ENCODE results near the gene PFDN2. TPM values are rescaled to one million over a fixed set of nuclear protein-coding genes. Genes with fewer than 3 reads are reported as not detected.

Gene PFDN2
- polyA plus RNA-seq (2013, experiment 1 of 4): 96.0 TPM
- polyA plus RNA-seq (2013, experiment 2 of 4): 77.8 TPM
- polyA plus RNA-seq (2013, experiment 3 of 4): 87.6 TPM
- 99.7 TPM for polyA plus RNA-seq (2013, experiment 4 of 4)

GRCh38 chr1:161117759-161118581 is at the start of gene PFDN2, which contains the start of gene NIT1:
Gene PFDN2, minus strand, starts transcription at chr1:161118037. Its CDS starts 11 bp downstream, at chr1:161118026.
Gene NIT1, plus strand, starts transcription at chr1:161118105. Its CDS starts 72 bp downstream, at chr1:161118177.
- 0% methylated on average over 58 of the region's 58 CpGs for WGBS, 2 experiments
- Histone ChIP-seq H3K27ac (ENCODE audit: insufficient read depth, low read depth, low read length, poor library complexity, severe bottlenecking) (peak within 1 kb of the TSS; percentile 79), H3K4me3 (ENCODE audit: insufficient read depth, low read depth, low read length) (peak within 1 kb of the TSS; percentile 81), H3K4me1 (ENCODE audit: control insufficient read depth, insufficient read depth, low read length) (peaks cover 12% of the 10 kb centered on the region), H3K27me3 (ENCODE audit: control insufficient read depth, insufficient read depth, low read length, poor library complexity, severe bottlenecking) (no peaks in the 10 kb centered on the region), H3K9me3 (ENCODE audit: control insufficient read depth, low read length) (no peaks in the 10 kb centered on the region), H3K36me3 (ENCODE audit: control insufficient read depth, insufficient read depth, low read length) (peaks cover 31% of the 10 kb centered on the region)

- Histone ChIP-seq H3K4me3 (ENCODE audit: insufficient read depth, low read depth, low read length) (peak overlapping the region; percentile 90), H3K27me3 (ENCODE audit: control insufficient read depth, insufficient read depth, low read length, poor library complexity, severe bottlenecking) (no peaks in the 10 kb centered on the region), H3K36me3 (ENCODE audit: control insufficient read depth, insufficient read depth, low read length) (peaks cover 20% of the 10 kb centered on the region), H3K9me3 (ENCODE audit: control insufficient read depth, low read length) (no peaks in the 10 kb centered on the region), H3K27ac (ENCODE audit: insufficient read depth, low read depth, low read length, poor library complexity, severe bottlenecking) (peak overlapping the region; percentile 92), H3K4me1 (ENCODE audit: control insufficient read depth, insufficient read depth, low read length) (no peaks in the 10 kb centered on the region)
- WGBS, 2 experiments: 9% methylated on average over 33 of the region's 33 CpGs
Measured at GRCh38 chr1:161166669-161167548, 49.1 kb upstream of the PFDN2 start.

GRCh38 chr1:161165742-161166668 is 48.2 kb upstream of the PFDN2 start, which contains the start of gene PPOX:
Gene PPOX, plus strand, starts transcription at chr1:161166426. Its CDS starts 422 bp downstream, at chr1:161166848.
- H3K4me3 ChIP-seq (ENCODE audit: insufficient read depth, low read depth, low read length): peak within 1 kb of the TSS; percentile 90
- 0% methylated on average over 54 of the region's 54 CpGs for WGBS, 2 experiments
- H3K27ac ChIP-seq (ENCODE audit: insufficient read depth, low read depth, low read length, poor library complexity, severe bottlenecking): peak within 1 kb of the TSS; percentile 92
- peaks cover 18% of the 10 kb centered on the region for H3K36me3 ChIP-seq (ENCODE audit: control insufficient read depth, insufficient read depth, low read length)
- H3K27me3 ChIP-seq (ENCODE audit: control insufficient read depth, insufficient read depth, low read length, poor library complexity, severe bottlenecking): no peaks in the 10 kb centered on the region
- no peaks in the 10 kb centered on the region for H3K9me3 ChIP-seq (ENCODE audit: control insufficient read depth, low read length)
- H3K4me1 ChIP-seq (ENCODE audit: control insufficient read depth, insufficient read depth, low read length): no peaks in the 10 kb centered on the region

GRCh38 chr1:161164901-161165610 is 47.2 kb upstream of the PFDN2 start:
- H3K4me1 ChIP-seq (ENCODE audit: control insufficient read depth, insufficient read depth, low read length): no peaks in the 10 kb centered on the region
- peak overlapping the region; percentile 92 for H3K27ac ChIP-seq (ENCODE audit: insufficient read depth, low read depth, low read length, poor library complexity, severe bottlenecking)
- H3K9me3 ChIP-seq (ENCODE audit: control insufficient read depth, low read length): no peaks in the 10 kb centered on the region
- H3K4me3 ChIP-seq (ENCODE audit: insufficient read depth, low read depth, low read length): peak overlapping the region; percentile 90
- peaks cover 18% of the 10 kb centered on the region for H3K36me3 ChIP-seq (ENCODE audit: control insufficient read depth, insufficient read depth, low read length)
- H3K27me3 ChIP-seq (ENCODE audit: control insufficient read depth, insufficient read depth, low read length, poor library complexity, severe bottlenecking): no peaks in the 10 kb centered on the region
- 92% methylated on average over 11 of the region's 14 CpGs for WGBS, 2 experiments

GRCh38 chr1:161163793-161164192 is 46.0 kb upstream of the PFDN2 start:
- no peak overlapping the region for H3K4me3 ChIP-seq (ENCODE audit: insufficient read depth, low read depth, low read length)
- 96% methylated on average over 5 of the region's 5 CpGs for WGBS, 2 experiments
- H3K9me3 ChIP-seq (ENCODE audit: control insufficient read depth, low read length): no peaks in the 10 kb centered on the region
- no peak overlapping the region for H3K27ac ChIP-seq (ENCODE audit: insufficient read depth, low read depth, low read length, poor library complexity, severe bottlenecking)
- no peaks in the 10 kb centered on the region for H3K4me1 ChIP-seq (ENCODE audit: control insufficient read depth, insufficient read depth, low read length)
- no peaks in the 10 kb centered on the region for H3K27me3 ChIP-seq (ENCODE audit: control insufficient read depth, insufficient read depth, low read length, poor library complexity, severe bottlenecking)
- H3K36me3 ChIP-seq (ENCODE audit: control insufficient read depth, insufficient read depth, low read length): peaks cover 18% of the 10 kb centered on the region

GRCh38 chr1:161162806-161163205 is 45.0 kb upstream of the PFDN2 start:
- Histone ChIP-seq H3K27ac (ENCODE audit: insufficient read depth, low read depth, low read length, poor library complexity, severe bottlenecking) (no peak overlapping the region), H3K4me3 (ENCODE audit: insufficient read depth, low read depth, low read length) (no peak overlapping the region), H3K27me3 (ENCODE audit: control insufficient read depth, insufficient read depth, low read length, poor library complexity, severe bottlenecking) (no peaks in the 10 kb centered on the region), H3K9me3 (ENCODE audit: control insufficient read depth, low read length) (no peaks in the 10 kb centered on the region), H3K36me3 (ENCODE audit: control insufficient read depth, insufficient read depth, low read length) (peaks cover 25% of the 10 kb centered on the region), H3K4me1 (ENCODE audit: control insufficient read depth, insufficient read depth, low read length) (no peaks in the 10 kb centered on the region)
- WGBS, 2 experiments: 94% methylated on average over 9 to 10 of the region's 10 CpGs

GRCh38 chr1:161162052-161162451 is 44.2 kb upstream of the PFDN2 start:
- no peak overlapping the region for H3K4me3 ChIP-seq (ENCODE audit: insufficient read depth, low read depth, low read length)
- H3K27me3 ChIP-seq (ENCODE audit: control insufficient read depth, insufficient read depth, low read length, poor library complexity, severe bottlenecking): no peaks in the 10 kb centered on the region
- H3K9me3 ChIP-seq (ENCODE audit: control insufficient read depth, low read length): no peaks in the 10 kb centered on the region
- H3K27ac ChIP-seq (ENCODE audit: insufficient read depth, low read depth, low read length, poor library complexity, severe bottlenecking): no peak overlapping the region
- no peaks in the 10 kb centered on the region for H3K4me1 ChIP-seq (ENCODE audit: control insufficient read depth, insufficient read depth, low read length)
- WGBS, 2 experiments: 92 to 94% methylated on average over 7 of the region's 7 CpGs
- peaks cover 28% of the 10 kb centered on the region for H3K36me3 ChIP-seq (ENCODE audit: control insufficient read depth, insufficient read depth, low read length)

- Histone ChIP-seq H3K36me3 (ENCODE audit: control insufficient read depth, insufficient read depth, low read length) (peaks cover 28% of the 10 kb centered on the region), H3K4me3 (ENCODE audit: insufficient read depth, low read depth, low read length) (no peak overlapping the region)
Measured at GRCh38 chr1:161161652-161162051, 43.8 kb upstream of the PFDN2 start.

GRCh38 chr1:161160671-161161145 is 42.9 kb upstream of the PFDN2 start:
- H3K4me3 ChIP-seq (ENCODE audit: insufficient read depth, low read depth, low read length): no peak overlapping the region
- 96 to 97% methylated on average over 22 of the region's 22 CpGs for WGBS, 2 experiments
- no peak overlapping the region for H3K27ac ChIP-seq (ENCODE audit: insufficient read depth, low read depth, low read length, poor library complexity, severe bottlenecking)
- H3K4me1 ChIP-seq (ENCODE audit: control insufficient read depth, insufficient read depth, low read length): no peaks in the 10 kb centered on the region
- H3K36me3 ChIP-seq (ENCODE audit: control insufficient read depth, insufficient read depth, low read length): peaks cover 28% of the 10 kb centered on the region
- H3K27me3 ChIP-seq (ENCODE audit: control insufficient read depth, insufficient read depth, low read length, poor library complexity, severe bottlenecking): no peaks in the 10 kb centered on the region
- no peaks in the 10 kb centered on the region for H3K9me3 ChIP-seq (ENCODE audit: control insufficient read depth, low read length)

More at GRCh38 chr1:161161652-161162051, 43.8 kb upstream of the PFDN2 start:
- Histone ChIP-seq H3K9me3 (ENCODE audit: control insufficient read depth, low read length) (no peaks in the 10 kb centered on the region), H3K4me1 (ENCODE audit: control insufficient read depth, insufficient read depth, low read length) (no peaks in the 10 kb centered on the region), H3K27ac (ENCODE audit: insufficient read depth, low read depth, low read length, poor library complexity, severe bottlenecking) (no peak overlapping the region), H3K27me3 (ENCODE audit: control insufficient read depth, insufficient read depth, low read length, poor library complexity, severe bottlenecking) (no peaks in the 10 kb centered on the region)
- WGBS, 2 experiments: 94 to 96% methylated on average over 5 of the region's 5 CpGs

Measured in ectodermal cell (in vitro differentiated cells).